Measurements from ENCODE around the gene PDCD7.
"Not testable (repeated sequence)": the region's sequence is repeated elsewhere in the genome, so short reads cannot be mapped to it uniquely, and the experiment has no call there.

The PDCD7 gene

DNA sequence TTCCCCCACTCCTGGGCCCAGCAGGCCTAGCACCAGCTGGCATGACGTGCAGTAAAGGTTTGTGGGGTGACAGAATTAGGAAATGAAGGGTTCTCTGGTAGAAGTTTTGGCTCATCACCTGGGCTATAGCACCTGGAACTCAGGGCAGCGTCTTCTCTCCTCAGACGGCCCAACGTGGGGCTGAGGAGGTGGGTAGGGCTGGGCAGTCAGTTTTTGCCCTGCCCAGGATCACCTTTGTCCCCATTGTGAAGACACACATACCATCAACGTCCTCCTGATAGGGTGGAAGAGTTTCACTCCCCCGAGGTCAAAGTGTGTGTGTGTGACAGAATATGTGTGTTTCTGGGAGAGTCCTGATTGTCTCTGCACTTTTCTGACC lies 45.0 kb downstream of the PDCD7 start:
- DNase-seq: no peak

DNA sequence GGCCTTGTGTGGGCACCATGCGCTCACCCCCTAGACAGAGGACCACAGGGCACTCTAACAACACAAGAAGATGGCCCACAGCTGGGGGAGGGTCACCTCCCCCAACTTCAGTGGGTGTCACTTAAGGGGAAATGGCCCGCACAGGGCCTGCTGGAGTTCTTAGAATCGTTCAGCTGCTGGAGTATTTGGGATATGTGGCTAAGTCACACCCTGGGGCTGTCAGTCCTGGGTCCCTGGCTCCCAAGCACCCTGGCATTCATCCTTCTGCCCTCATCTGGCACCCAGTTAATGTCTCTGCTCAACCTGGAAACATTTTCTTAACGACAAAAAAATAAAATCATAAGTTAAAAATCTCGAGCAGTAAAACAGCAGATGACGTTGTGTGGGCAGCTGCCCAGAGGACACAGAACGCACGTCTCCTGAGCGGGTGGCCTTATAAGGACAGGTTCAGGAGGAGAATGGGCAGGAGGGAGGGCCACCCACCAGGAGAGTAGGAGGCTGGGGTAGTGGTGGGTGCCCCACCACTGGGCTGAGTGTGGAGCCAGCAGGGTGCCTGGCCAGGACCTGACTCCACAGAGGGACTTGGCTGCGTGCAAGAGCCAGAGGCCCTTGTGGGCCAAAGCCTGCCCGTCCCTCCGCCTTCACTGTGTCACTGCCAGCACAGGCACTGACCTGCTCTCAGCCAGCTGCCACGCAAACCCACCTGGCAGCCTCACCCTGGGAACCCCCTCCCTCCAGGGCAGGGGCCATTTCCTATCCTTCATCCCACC lies 45.5 kb downstream of the PDCD7 start:
- DNase-seq: no peak

DNA sequence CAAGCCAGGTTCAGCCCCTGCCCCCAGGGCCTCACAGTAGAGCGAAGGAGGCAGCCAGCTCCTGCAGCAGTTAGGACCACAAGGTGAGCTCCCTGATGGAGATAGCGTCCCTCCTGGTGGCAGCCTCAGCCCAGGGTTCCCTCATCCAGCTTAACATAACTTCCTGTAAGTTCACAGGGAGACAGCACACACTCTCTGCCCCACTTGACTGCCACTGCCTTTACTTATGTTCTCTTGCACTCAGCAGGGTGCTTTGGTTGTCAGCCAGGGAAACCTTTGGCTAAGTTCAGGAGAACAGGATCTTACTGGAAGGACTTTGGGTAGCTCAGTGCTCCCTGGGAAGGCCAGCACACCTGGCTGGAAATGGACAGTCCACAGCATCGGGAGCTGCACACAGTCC lies 46.2 kb downstream of the PDCD7 start:
- no peak for DNase-seq

DNA sequence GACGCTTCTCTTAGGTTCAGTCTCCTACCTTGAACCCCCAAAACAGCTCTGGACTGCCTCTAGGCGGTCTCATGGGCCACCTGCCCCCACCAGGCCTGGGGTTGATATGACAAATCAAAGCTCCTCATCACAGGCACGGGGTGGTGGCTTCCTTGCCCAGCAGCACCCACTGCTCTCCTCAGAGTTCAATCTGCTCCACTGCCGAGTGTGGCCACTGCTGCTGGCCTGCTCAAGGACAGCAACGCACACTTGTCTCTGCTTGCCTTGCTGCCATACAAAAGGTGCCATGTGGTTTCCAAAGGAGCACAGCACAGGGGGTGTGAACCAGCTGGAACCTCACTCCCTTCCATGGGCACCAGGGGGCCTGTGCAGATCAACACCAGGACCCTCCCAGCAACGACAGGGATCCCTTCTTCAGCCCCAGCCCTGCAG lies 46.9 kb downstream of the PDCD7 start:
- DNase-seq: no peak

DNA sequence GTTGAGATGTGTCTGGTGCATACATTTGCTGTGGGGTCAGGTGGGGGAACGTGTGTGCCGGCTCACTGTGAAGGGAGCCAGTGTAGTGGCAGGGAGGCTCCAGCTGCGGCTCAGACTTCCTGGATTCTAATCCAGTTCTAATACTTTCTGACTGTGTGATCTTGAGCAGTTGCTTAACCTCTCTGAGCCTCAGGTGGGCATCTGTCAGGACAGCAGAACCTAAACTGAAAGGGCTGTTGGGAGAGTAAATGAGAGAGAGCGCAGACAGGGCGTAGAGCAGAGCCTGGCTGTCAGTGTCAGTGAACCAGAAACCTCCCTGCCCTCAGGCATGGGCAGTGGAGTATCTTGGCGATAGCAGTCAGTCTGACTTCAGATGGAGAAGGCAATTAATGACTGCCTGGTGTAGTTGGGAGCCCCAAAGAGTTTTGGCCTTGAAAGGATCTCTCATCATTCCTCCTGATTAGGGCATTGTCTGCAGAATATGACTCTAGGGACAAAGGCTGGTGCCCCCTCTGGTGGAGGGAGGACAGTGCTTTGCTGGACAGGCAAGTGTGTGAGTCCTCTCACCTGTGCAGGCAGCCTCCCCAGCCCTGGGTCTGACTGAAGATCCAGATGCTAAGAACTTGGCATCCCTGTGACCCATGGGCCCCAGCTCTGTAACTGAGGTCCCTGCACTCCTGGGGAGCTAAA lies 47.5 kb downstream of the PDCD7 start:
- no peak for DNase-seq

DNA sequence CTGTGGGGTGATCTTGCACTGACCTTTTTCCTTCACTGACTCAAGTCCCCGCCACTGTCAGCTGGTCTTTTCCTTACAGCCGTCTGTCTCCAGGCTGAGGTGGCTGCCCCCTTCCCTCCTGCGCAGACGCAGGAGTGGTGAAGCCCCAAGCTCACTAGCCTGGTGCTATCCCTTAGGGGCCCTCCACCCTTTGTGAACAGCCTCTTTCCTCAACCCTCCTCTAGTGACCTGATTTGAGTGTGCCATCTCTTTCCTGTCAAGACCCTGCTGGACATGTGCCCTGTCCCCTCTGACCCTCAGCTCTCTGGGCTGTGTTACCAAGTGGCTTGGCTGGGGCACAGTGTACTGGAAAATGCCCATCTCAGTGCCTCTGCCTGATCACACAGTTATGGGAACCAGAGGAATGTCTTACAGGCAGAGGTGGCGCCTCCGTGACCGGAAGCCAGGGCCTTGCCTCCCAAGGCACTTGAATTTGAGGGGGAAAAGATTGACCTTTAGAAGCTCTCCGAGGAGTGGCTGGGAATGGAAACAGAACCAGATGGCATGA lies 48.3 kb downstream of the PDCD7 start:
- no peak for DNase-seq

DNA sequence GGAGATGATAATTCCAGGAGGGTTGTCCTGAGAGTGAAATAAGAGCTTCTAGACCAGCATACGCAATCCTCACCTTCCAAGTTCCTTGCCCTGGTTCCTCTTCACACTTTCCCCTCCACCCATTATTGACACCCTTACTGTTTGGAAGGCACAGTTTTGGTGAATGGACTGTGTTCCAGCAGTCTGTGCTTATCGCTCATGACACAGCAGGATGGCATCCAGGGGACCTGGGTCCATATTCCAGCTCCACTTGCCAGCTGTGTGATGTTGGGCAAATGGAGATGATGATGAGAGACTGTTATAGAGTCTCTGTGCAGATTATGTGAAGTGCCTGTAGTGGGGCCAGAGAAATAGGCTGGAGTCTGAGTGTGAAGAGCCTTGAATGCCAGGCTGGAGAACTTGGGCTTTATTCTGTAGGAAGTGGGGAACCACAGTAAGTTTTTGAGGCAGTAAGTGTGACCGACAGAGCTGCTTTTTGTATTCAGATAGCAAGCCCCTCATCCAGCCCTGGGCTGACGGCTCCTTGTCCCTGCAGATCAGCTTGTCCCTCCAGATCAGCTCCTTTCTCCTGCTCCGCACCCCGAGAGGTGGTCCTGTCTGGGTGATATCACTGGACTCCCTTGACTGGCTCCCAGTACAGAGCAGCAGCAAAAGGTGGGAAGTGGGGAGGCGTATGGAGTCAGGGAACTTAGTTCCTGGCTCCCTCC lies 49.0 kb downstream of the PDCD7 start:
- DNase-seq: no peak

DNA sequence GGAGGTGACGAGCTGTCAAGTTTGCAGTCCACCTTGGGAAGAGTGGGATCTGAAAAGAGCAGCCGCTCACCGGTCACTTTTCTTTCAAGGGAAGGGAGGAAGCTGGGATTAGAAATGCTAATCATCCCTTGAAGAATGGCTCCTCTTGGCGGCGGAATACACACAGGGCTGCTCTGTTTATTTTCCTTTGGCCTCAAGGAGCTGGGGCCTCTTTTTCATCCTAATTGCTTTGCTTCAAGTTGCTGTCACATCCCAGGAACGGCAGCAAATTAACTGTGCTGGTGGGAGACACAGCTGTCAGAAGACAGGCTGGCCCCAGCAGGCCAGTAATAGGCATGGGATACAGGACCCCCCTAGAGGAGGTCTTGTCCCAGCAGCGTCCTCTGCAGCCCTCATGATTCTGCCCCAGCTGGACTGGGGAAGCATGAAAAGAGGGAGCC lies 50.3 kb downstream of the PDCD7 start:
- no peak for DNase-seq

DNA sequence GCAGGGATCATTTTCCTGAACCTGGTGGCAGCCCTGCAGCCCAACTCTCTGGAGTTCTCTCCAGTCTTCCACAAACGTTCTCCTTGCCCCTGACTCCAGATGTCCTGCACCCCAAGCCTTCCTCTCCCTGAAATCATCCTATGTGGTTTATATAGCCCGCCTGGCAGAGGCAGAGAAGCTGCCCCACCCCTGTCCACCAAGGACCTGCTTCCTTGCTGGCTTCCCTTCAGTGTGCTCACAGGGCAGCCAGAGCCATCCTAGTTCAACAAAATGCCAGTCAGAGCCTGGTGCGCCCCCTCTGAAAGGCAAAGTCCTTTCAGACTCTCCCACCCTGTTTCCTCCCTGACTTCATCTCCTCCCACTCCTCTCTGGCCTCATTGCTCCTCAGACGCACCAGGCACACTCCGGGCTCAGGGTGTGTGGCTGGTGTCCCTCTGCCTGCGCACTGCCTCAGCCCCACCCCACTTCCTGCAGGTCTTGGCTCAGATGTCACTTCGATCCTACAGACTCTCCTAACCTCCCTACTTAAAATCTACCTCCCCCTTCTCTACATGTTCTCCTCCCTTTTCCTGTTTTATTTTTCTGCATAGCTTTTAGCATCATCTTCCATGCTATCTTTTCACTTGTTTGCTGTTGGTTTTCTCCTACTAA lies 51.2 kb downstream of the PDCD7 start:
- no peak for DNase-seq

DNA sequence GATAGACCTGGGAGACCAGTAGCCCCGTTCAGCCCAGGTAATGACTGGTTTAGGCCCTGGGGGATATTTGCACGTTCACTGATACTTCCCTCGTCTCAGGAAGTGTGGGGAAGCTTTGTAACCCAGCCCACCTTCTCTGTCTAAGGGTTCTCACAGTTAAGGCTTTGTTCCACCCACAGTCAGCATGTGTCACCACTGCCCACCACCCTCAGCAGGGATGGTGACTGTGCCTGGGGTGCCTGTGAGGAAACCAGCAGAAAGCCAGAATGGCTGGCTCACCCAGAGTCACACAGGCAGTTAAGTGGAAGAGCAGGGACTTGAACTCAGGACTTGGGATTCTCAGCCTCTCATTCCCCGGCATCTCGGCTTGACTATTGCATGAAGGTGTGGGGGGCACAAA lies 51.9 kb downstream of the PDCD7 start:
- no peak for DNase-seq

DNA sequence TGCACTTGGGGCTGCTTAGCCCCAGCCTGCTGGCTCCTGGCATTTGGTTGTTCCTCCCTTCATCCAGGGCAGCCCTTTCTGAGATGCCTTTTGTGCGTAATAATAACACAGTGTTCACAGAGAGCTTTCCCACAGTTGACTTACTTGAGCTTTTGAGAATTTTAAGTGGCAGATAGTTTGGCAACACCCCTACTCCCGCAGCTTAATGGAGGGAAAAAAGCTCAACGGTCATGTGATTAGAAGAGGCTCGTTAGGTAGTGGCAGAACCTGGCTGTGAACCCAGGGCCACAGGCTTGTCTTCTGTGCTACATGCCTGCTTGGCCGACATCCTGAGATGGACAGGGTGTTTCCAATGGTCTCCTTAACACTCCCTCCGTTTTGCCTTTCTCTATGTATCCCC lies 52.3 kb downstream of the PDCD7 start:
- DNase-seq: no peak

DNA sequence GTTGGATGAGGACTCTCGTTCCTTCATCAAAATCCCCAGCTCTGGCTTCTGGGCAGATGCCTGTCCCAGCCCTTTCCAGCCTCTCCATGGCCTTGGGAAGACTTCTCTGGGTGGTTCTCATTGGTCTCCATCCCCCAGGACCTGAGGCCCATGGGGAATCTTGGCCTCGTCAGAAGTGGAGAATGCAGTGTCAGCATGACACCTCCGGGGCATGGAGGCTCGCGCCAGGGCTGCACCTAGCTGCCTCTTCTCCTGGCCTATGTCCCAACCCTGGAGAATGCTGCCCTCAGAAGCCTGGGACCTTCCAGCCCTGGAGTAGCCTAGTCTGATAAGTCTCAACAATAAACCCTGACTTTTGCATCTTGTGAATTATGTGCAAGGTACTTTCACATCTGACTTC lies 54.0 kb downstream of the PDCD7 start:
- no peak for DNase-seq

DNA sequence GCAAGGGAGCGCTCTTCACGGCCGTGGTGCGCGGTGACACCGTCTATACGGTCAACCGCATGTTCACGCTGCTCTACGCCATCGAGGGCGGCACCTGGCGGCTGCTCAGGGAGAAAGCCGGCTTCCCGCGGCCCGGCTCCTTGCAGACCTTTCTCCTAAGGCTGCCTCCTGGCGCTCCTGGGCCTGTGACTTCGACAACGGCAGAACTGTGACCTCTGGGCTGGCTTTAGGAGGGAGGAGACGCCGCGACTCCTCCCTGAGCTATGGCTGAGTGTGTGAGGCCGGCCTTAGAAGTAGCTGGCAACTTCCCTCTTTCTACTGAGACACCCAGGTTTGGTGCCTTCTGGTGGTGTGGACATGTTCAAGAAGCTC lies 55.6 kb downstream of the PDCD7 start:
- DNase-seq: no peak

DNA sequence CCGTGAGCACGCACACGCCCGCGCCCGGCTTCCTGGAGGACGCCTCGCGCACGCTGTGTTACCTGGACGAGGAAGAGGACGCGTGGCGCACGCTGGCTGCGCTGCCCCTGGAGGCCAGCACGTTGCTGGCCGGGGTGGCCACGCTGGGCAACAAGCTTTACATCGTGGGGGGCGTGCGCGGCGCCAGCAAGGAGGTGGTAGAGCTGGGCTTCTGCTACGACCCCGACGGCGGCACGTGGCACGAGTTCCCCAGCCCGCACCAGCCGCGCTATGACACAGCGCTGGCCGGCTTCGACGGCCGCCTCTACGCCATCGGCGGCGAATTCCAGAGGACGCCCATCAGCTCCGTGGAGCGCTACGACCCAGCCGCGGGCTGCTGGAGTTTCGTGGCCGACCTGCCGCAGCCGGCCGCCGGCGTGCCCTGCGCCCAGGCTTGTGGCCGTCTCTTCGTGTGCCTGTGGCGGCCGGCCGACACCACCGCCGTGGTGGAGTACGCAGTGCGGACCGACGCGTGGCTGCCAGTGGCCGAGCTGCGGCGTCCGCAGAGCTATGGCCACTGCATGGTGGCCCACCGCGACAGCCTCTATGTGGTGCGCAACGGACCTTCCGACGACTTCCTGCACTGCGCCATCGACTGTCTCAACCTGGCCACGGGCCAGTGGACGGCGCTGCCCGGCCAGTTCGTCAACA lies 56.2 kb downstream of the PDCD7 start:
- DNase-seq: no peak

DNA sequence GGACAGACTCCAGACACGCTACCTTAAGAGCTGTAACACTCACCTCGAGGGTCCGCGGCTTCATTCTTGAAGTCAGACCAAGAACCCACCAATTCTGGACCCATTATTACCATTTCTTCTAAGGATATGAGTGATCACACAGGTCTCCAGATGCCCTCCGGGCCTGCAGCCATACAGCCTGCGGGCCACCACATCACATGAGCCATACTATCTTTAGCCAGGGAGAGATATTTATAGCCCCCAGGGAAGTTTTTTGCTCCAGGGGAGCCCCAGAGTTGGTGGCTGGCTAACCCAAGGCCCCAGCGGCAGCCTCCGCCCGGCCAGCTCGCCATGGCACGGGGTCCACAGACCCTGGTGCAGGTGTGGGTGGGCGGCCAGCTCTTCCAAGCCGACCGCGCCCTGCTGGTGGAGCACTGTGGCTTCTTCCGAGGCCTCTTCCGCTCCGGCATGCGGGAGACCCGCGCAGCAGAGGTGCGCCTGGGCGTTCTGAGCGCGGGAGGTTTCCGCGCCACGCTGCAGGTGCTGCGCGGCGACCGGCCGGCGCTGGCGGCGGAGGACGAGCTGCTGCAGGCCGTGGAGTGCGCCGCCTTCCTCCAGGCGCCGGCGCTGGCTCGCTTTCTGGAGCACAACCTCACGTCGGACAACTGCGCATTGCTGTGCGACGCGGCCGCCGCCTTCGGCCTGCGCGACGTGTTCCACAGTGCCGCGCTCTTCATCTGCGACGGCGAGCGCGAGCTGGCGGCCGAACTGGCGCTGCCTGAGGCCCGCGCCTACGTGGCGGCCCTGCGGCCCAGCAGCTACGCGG lies 56.9 kb downstream of the PDCD7 start, which contains the start of gene KBTBD13:
Gene KBTBD13, plus strand, starts transcription at position 261 of the 805 bp plus-strand sequence. Its CDS starts 70 bp downstream, at position 331.
- DNase-seq: no peak

DNA sequence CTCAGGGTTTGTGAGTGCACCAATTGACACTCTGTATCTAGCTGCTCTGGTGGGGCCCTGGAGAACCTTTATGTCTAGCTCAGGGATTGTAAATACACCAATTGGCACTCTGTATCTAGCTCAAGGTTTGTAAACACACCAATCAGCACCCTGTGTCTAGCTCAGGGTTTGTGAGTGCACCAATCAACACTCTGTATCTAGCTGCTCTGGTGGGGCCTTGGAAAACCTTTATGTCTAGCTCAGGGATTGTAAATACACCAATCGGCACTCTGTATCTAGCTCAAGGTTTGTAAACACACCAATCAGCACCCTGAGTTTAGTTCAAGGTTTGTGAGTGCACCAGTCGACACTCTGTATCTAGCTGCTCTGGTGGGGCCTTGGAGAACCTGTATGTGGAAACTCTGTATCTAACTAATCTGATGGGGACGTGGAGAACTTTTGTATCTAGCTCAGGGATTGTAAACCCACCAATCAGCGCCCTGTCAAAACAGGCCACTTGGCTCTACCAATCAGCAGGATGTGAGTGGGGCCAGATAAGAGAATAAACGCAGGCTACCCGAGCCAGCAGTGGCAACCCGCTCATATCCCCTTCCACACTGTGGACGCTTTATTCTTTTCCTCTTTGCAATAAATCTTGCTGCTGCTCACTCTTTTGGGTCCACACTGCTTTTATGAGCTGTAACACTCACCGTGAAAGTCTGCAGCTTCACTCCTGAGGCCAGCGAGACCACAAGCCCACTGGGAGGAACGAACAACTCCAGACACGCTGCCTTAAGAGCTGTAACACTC lies 57.8 kb downstream of the PDCD7 start:
- DNase-seq: not testable (repeated sequence)

DNA sequence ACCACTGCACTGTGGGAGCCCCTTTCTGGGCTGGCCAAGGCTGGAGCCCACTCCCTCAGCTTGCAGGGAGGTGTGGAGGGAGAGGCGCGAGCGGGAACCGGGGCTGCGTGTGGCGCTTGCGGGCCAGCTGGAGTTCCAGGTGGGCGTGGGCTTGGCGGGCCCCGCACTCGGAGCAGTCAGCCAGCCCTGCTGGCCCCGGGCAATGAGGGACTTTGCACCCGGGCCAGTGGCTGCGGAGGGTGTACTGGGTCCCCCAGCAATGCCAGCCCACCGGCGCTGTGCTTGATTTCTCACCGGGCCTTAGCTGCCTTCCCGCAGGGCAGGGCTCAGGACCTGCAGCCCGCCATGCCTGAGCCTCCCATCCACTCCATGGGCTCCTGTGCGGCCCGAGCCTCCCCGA lies 58.7 kb downstream of the PDCD7 start:
- DNase-seq: not testable (repeated sequence)

DNA sequence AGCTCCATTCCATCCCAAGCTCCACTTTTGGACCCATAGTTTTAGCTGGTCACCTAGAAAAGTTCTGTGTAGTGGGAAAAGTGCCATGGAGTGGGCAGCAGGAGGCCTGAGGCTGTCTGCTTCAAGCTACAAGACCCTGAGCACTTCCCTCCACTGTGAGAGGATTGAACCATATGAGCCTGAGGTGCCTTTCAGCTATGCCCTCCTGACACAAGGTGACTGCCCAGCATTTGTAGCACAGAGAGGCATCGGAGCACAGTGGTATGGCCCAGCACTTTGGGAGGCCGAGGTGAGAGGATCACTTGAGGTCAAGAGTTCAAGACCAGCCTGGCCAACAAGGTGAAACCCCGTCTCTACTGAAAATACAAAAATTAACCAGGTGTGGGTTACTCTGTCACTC lies 61.0 kb downstream of the PDCD7 start:
- DNase-seq: no peak

DNA sequence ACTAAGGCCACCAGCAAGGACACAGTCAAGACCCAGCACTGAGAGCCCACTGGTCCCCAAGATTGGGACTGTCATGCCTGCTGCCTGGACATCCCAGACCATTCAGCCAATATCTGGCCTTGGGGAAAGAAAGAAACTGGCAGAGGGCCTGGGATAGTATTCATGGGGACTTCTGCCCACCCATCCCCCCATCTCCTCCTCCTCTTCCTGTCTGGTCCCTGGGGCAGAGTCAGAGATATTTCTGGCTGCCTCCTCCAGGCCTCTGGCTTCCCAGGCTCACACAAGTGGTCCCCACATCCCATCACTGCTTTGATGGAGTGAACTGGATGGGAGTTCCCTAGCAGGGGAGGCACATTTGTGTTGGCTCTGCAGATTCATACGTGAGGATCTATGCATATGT lies 61.6 kb downstream of the PDCD7 start:
- DNase-seq: no peak

DNA sequence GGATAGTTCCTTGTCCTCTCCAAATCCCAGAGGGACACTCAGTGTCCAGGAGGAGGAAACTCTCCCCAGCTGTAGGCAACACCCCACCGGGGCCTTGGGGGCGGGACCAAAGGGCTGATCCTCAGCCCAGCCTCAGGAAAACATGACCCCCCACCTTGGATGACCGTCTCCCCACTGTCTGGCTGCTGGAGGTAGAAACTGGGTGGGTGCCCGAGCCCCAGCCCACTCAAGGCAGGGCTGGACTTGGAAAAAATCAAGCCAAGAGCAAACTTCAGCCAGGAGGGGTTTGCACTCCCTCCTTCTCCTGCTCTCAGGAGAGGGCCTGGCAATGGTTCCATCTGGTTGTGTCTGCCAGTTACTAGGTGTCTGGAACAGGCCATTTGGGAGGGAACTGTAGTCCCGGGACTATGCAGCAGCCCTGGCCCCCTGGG lies 62.2 kb downstream of the PDCD7 start:
- DNase-seq: no peak

Measured in NCI-H524 treated with DMSO at 0.1 percent for 48 hours (cell line).